DMS79 (cell line): Measurements from ENCODE around the gene MAP6D1.

Experiments
- DNase-seq: peaks from one replicate; lab custom pipeline; 2025; lab: John Stamatoyannopoulos, UW

MAP6D1 gene

GRCh38 chr3:183825456-183826161 is at the start of gene MAP6D1:
TSS of gene MAP6D1 (minus strand) at chr3:183825577. CDS start at chr3:183825547, 30 bp downstream.
- DNase-seq = peak; percentile 71

- DNase-seq = no peak
These were observed 48.5 kb upstream of the MAP6D1 start for GRCh38 chr3:183873914-183874313.

GRCh38 chr3:183871541-183871940 is 46.2 kb upstream of the MAP6D1 start:
- DNase-seq = no peak

GRCh38 chr3:183870563-183870962 is 45.2 kb upstream of the MAP6D1 start:
- no peak for DNase-seq

- DNase-seq = no peak
These were observed 43.4 kb upstream of the MAP6D1 start for GRCh38 chr3:183868796-183869195.

- DNase-seq = no peak
These were observed 37.2 kb upstream of the MAP6D1 start for GRCh38 chr3:183862610-183863009.

- DNase-seq = no peak
These were observed 32.5 kb upstream of the MAP6D1 start for GRCh38 chr3:183857863-183858262.

- DNase-seq = no peak
These were observed 29.1 kb upstream of the MAP6D1 start for GRCh38 chr3:183854318-183855035.

GRCh38 chr3:183845608-183846288 is 20.4 kb upstream of the MAP6D1 start:
- DNase-seq = no peak

- no peak for DNase-seq
These were observed 19.7 kb upstream of the MAP6D1 start for GRCh38 chr3:183845090-183845489.

GRCh38 chr3:183844606-183845005 is 19.2 kb upstream of the MAP6D1 start:
- DNase-seq = no peak

- DNase-seq = no peak
These were observed 14.4 kb upstream of the MAP6D1 start for GRCh38 chr3:183839751-183840150.

GRCh38 chr3:183837894-183838293 is 12.5 kb upstream of the MAP6D1 start:
- no peak for DNase-seq

GRCh38 chr3:183837390-183837789 is 12.0 kb upstream of the MAP6D1 start:
- no peak for DNase-seq

- DNase-seq = no peak
These were observed 8.1 kb upstream of the MAP6D1 start for GRCh38 chr3:183833516-183833915.

GRCh38 chr3:183830187-183830586 is 4.8 kb upstream of the MAP6D1 start:
- no peak for DNase-seq

- DNase-seq = no peak
These were observed 4.1 kb upstream of the MAP6D1 start for GRCh38 chr3:183829466-183829865.

- DNase-seq = no peak
These were observed 3.1 kb upstream of the MAP6D1 start for GRCh38 chr3:183828538-183828870.

GRCh38 chr3:183827809-183828537 is 2.6 kb upstream of the MAP6D1 start:
- DNase-seq = no peak

- DNase-seq = no peak
These were observed 1.3 kb upstream of the MAP6D1 start for GRCh38 chr3:183826448-183827250.

- no peak for DNase-seq
These were observed 469 bp downstream of the MAP6D1 start for GRCh38 chr3:183824761-183825455.
